Ramos (cell line): ENCODE measurements around the gene ACSL3.
"Not testable (repeated sequence)": the region's sequence is repeated elsewhere in the genome, so short reads cannot be mapped to it uniquely, and the experiment has no call there.

ENCODE experiments used
- in situ Hi-C: fragments of 300-500 bp; cut with MboI; formaldehyde crosslinking; loops from one replicate; pipeline ENCODE4 v1.14.3; 2022; ENCODE audit warnings: low sequenced_read_pairs; ENCODE audit not compliant: unreplicated experiment

ACSL3 gene

GRCh38 chr2:222848862-222849261, 12.0 kb upstream of the ACSL3 start:
- in situ Hi-C loops, result no loop called here

GRCh38 chr2:222851956-222852617, 8.7 kb upstream of the ACSL3 start:
- in situ Hi-C loops, result no loop called here

- in situ Hi-C loops, result no loop called here
Observed at GRCh38 chr2:222854773-222855700, 5.8 kb upstream of the ACSL3 start.

GRCh38 chr2:222859786-222860612, 837 bp upstream of the ACSL3 start:
- in situ Hi-C loops, result no loop called here

GRCh38 chr2:222861411-222862105, 722 bp downstream of the ACSL3 start:
- in situ Hi-C loops, result no loop called here

- in situ Hi-C loops, result no loop called here
Observed at GRCh38 chr2:222862106-222862908, 1.5 kb downstream of the ACSL3 start.

- in situ Hi-C loops, result no loop called here
Observed at GRCh38 chr2:222862909-222863544, 2.2 kb downstream of the ACSL3 start.

- in situ Hi-C loops, result no loop called here
Observed at GRCh38 chr2:222864296-222864695, 3.5 kb downstream of the ACSL3 start.

GRCh38 chr2:222865301-222865700, 4.5 kb downstream of the ACSL3 start:
- in situ Hi-C loops, result no loop called here

- in situ Hi-C loops, result no loop called here
Observed at GRCh38 chr2:222866358-222866960, 5.6 kb downstream of the ACSL3 start.

GRCh38 chr2:222868560-222869251, 7.9 kb downstream of the ACSL3 start:
- in situ Hi-C loops, result not testable (repeated sequence)

GRCh38 chr2:222869252-222869560, 8.4 kb downstream of the ACSL3 start:
- in situ Hi-C loops, result no loop called here

- in situ Hi-C loops, result no loop called here
Observed at GRCh38 chr2:222871291-222871690, 10.5 kb downstream of the ACSL3 start.

GRCh38 chr2:222872551-222872950, 11.7 kb downstream of the ACSL3 start:
- in situ Hi-C loops, result no loop called here

GRCh38 chr2:222875482-222875881, 14.6 kb downstream of the ACSL3 start:
- in situ Hi-C loops, result no loop called here

- in situ Hi-C loops, result no loop called here
Observed at GRCh38 chr2:222876947-222877346, 16.1 kb downstream of the ACSL3 start.

GRCh38 chr2:222877556-222878300, 16.9 kb downstream of the ACSL3 start:
- in situ Hi-C loops, result no loop called here
